ENCODE measurements around the gene REPIN1.

DNA sequence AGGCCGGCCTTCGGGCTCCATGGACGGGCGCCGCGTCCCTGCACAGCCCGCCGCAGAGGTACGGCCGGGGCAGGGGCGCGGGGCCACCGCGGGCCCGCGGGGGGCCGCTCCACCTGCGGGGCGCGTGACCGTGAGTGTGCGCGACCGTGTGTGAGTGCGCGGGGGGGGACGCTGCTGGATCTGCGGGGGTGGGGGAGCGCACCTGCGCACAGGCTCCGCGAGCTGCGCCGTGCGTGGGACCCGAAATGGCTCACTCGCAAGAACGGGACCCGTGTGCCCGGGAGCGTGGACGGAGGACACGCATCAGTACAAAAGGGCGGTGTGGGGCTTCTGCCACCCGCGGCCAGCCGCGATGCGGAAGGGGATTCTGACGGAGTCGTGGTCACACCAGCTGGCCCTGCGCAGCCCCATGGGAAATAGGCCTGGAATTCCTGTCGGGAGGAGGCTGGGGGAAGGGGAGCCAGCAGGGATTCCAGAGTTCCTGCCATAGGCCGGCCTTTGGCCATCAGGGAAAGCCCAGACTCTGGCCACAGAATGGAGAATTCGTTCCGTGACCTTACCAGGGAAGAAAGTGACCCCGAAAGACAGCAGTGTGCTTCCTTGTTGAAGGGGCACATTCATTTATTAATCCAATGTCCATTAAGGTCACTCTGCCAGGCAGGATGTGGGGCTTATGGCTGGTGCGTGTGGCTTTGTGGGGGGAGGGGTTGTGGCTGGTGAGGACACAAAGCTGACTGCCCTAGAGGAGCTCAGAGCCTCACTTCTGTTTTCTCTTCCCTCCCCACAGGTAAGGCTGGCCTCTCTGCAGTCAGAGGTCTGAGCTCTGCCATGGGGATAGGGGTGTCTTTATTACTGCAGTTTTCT lies 494 bp downstream of the REPIN1 start:
- TF ChIP-seq, protein P1, sequence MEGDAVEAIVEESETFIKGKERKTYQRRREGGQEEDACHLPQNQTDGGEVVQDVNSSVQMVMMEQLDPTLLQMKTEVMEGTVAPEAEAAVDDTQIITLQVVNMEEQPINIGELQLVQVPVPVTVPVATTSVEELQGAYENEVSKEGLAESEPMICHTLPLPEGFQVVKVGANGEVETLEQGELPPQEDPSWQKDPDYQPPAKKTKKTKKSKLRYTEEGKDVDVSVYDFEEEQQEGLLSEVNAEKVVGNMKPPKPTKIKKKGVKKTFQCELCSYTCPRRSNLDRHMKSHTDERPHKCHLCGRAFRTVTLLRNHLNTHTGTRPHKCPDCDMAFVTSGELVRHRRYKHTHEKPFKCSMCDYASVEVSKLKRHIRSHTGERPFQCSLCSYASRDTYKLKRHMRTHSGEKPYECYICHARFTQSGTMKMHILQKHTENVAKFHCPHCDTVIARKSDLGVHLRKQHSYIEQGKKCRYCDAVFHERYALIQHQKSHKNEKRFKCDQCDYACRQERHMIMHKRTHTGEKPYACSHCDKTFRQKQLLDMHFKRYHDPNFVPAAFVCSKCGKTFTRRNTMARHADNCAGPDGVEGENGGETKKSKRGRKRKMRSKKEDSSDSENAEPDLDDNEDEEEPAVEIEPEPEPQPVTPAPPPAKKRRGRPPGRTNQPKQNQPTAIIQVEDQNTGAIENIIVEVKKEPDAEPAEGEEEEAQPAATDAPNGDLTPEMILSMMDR (IDR thresholded peaks at IDR 0.05), result no peak
- TF ChIP-seq POLR2AphosphoS5 (IDR thresholded peaks at IDR 0.05) (no peak), EP300 (IDR thresholded peaks at IDR 0.05; ENCODE audit: low read depth) (no peak), POLR2A (IDR thresholded peaks at IDR 0.05) (peak; percentile 35)
